Skin of body (tissue), 2 donors: ENCODE measurements around the gene JAKMIP3. TPM values are rescaled to one million over a fixed set of nuclear protein-coding genes. Genes with fewer than 3 reads are reported as not detected.
"Not testable (repeated sequence)": the region's sequence is repeated elsewhere in the genome, so short reads cannot be mapped to it uniquely, and the experiment has no call there.

Experiments
- DNase-seq: peaks from one replicate; lab custom pipeline; 2025; lab: John Stamatoyannopoulos, UW
- total RNA-seq: library from RNA; depleted of rRNA; stranded (reverse); fragments of >200 nt; gene quantifications from one replicate; pipeline ENCODE4 v1.2.3, GENCODE V29; 2014

JAKMIP3 gene
- total RNA-seq, 1 donor from 2014 or later, result 0.39 TPM

- no peak for DNase-seq
Observed at GRCh38 chr10:132064082-132064755, 1.5 kb upstream of the JAKMIP3 start.

GRCh38 chr10:132064771-132065437 is 842 bp upstream of the JAKMIP3 start:
- DNase-seq, result no peak

GRCh38 chr10:132066186-132066585 is 440 bp downstream of the JAKMIP3 start:
- no peak for DNase-seq

GRCh38 chr10:132066812-132067211 is 1.1 kb downstream of the JAKMIP3 start:
- DNase-seq, result no peak

GRCh38 chr10:132068431-132069121 is 2.8 kb downstream of the JAKMIP3 start:
- no peak for DNase-seq

- DNase-seq, result no peak
Observed at GRCh38 chr10:132069122-132069848, 3.5 kb downstream of the JAKMIP3 start.

GRCh38 chr10:132069849-132070182 is 4.1 kb downstream of the JAKMIP3 start:
- no peak for DNase-seq

- no peak for DNase-seq
Observed at GRCh38 chr10:132070724-132071123, 5.0 kb downstream of the JAKMIP3 start.

GRCh38 chr10:132071667-132072066 is 5.9 kb downstream of the JAKMIP3 start:
- DNase-seq, result no peak

- DNase-seq, result no peak
Observed at GRCh38 chr10:132075909-132076577, 10.3 kb downstream of the JAKMIP3 start.

GRCh38 chr10:132076578-132077081 is 10.9 kb downstream of the JAKMIP3 start:
- DNase-seq, result no peak

- DNase-seq, result no peak
Observed at GRCh38 chr10:132077091-132077490, 11.3 kb downstream of the JAKMIP3 start.

GRCh38 chr10:132078746-132079345 is 13.1 kb downstream of the JAKMIP3 start:
- no peak for DNase-seq

- DNase-seq, result not testable (repeated sequence)
Observed at GRCh38 chr10:132084384-132084783, 18.6 kb downstream of the JAKMIP3 start.

GRCh38 chr10:132093236-132093635 is 27.5 kb downstream of the JAKMIP3 start:
- DNase-seq, result not testable (repeated sequence)

GRCh38 chr10:132094581-132095234 is 29.0 kb downstream of the JAKMIP3 start:
- DNase-seq, result no peak

GRCh38 chr10:132095403-132096113 is 29.8 kb downstream of the JAKMIP3 start:
- no peak for DNase-seq

GRCh38 chr10:132096223-132096622 is 30.5 kb downstream of the JAKMIP3 start:
- DNase-seq, result no peak

- DNase-seq, result no peak
Observed at GRCh38 chr10:132096863-132097478, 31.2 kb downstream of the JAKMIP3 start.
